HepG2 (cell line): ENCODE results near the gene TLR5. TPM values are rescaled to one million over a fixed set of nuclear protein-coding genes. Genes with fewer than 3 reads are reported as not detected.
A peak's percentile ranks its signal among the peaks of the same experiment; 100 is the strongest.

Experiments
- ATAD3A ChIP-seq: sonication (generic); formaldehyde crosslinking; IDR thresholded peaks from 2 replicates; pipeline ENCODE4 v1.4.0; 2020; ENCODE audit warnings: missing genetic modification reagents
- ATF1 ChIP-seq: IDR thresholded peaks from 2 replicates; pipeline ENCODE4 v1.6.1; 2016; ENCODE audit warnings: mild to moderate bottlenecking, control low read depth
- BRD4 ChIP-seq: sonication (generic); formaldehyde crosslinking; IDR thresholded peaks from 2 replicates; pipeline ENCODE4 v1.4.0; 2020; ENCODE audit warnings: missing genetic modification reagents
- DPF2 ChIP-seq: sonication (generic); formaldehyde crosslinking; IDR thresholded peaks from 2 replicates; pipeline ENCODE4 v1.4.0; 2020; ENCODE audit warnings: mild to moderate bottlenecking, low read depth, missing genetic modification reagents, borderline replicate concordance
- MXD4 ChIP-seq: IDR thresholded peaks from 2 replicates; pipeline ENCODE4 v1.6.1; 2016; ENCODE audit warnings: mild to moderate bottlenecking, missing biosample characterization, missing genetic modification reagents
- NFIC ChIP-seq: IDR thresholded peaks from 2 replicates; pipeline ENCODE4 v1.6.1; 2012; ENCODE audit warnings: mild to moderate bottlenecking, low read length, inconsistent platforms
- PHF20 ChIP-seq: sonication (generic); formaldehyde crosslinking; IDR thresholded peaks from 2 replicates; pipeline ENCODE4 v1.5.0; 2020; ENCODE audit warnings: mild to moderate bottlenecking, missing genetic modification reagents
- SALL2 ChIP-seq: sonication (generic); formaldehyde crosslinking; IDR thresholded peaks from 2 replicates; pipeline ENCODE4 v1.8.1; 2023; ENCODE audit warnings: mild to moderate bottlenecking, missing genetic modification reagents, inconsistent platforms
- YEATS2 ChIP-seq: sonication (generic); formaldehyde crosslinking; IDR thresholded peaks from 2 replicates; pipeline ENCODE4 v1.4.0; 2020; ENCODE audit warnings: missing genetic modification reagents, borderline replicate concordance
- YY1 ChIP-seq: IDR thresholded peaks from 2 replicates; pipeline ENCODE4 v1.6.1; 2011; ENCODE audit warnings: low read length, low read depth, moderate library complexity, mild to moderate bottlenecking; ENCODE audit not compliant: insufficient read depth, insufficient replicate concordance
- ZNF17 ChIP-seq: sonication (generic); formaldehyde crosslinking; IDR thresholded peaks from 2 replicates; pipeline ENCODE4 v1.5.0; 2020; ENCODE audit warnings: mild to moderate bottlenecking, missing genetic modification reagents
- ZNF337 ChIP-seq: sonication (generic); formaldehyde crosslinking; IDR thresholded peaks from 2 replicates; pipeline ENCODE4 v1.5.1; 2020; ENCODE audit warnings: missing genetic modification reagents, low read depth, mild to moderate bottlenecking, borderline replicate concordance
- ZNF441 ChIP-seq: sonication (generic); formaldehyde crosslinking; IDR thresholded peaks from 2 replicates; pipeline ENCODE4 v1.7.0; 2021; ENCODE audit warnings: missing genetic modification reagents, borderline replicate concordance
- ZNF616 ChIP-seq: sonication (generic); formaldehyde crosslinking; IDR thresholded peaks from 2 replicates; pipeline ENCODE4 v1.5.0; 2020; ENCODE audit warnings: low read depth, mild to moderate bottlenecking, missing genetic modification reagents
- ZNF883 ChIP-seq: sonication (generic); formaldehyde crosslinking; IDR thresholded peaks from 2 replicates; pipeline ENCODE4 v1.5.1; 2020; ENCODE audit warnings: mild to moderate bottlenecking, missing genetic modification reagents; ENCODE audit errors: not compliant biosample characterization
- ZSCAN20 ChIP-seq: sonication (generic); formaldehyde crosslinking; IDR thresholded peaks from 2 replicates; pipeline ENCODE4 v1.4.0; 2020; ENCODE audit warnings: missing genetic modification reagents, mild to moderate bottlenecking, borderline replicate concordance
- ZSCAN25 ChIP-seq: sonication (generic); formaldehyde crosslinking; IDR thresholded peaks from 2 replicates; pipeline ENCODE4 v1.8.0; 2022; ENCODE audit warnings: mild to moderate bottlenecking, missing genetic modification reagents
- polyA plus RNA-seq, 8 experiments: library from polyadenylated mRNA; depleted of rRNA in 3 of 8; stranded (reverse) in 7 of 8; unstranded in 1 of 8; fragments of >200 nt; fragmentation: Illumina TruSeq in 4 of 8; extraction: Trizol in 4 of 8; gene quantifications; 2 replicates each; pipeline versions ENCODE4 v1.2.1 to v1.2.3, GENCODE V29; 2011 to 2016; ENCODE audit warnings: low read depth in 4 of 8, missing spikeins in 1 of 8, mixed read lengths in 1 of 8; ENCODE audit not compliant: insufficient read depth in 1 of 8
- total RNA-seq, 5 experiments: library from RNA; depleted of rRNA; stranded (reverse); fragments of >200 nt; fragmentation: Illumina TruSeq; extraction: Trizol; gene quantifications; 2 replicates each; pipeline ENCODE4 v1.2.3, GENCODE V29; 2016; ENCODE audit warnings: low read depth in 1 of 5
- TF ChIP-seq, protein P1 (sequence below): IDR thresholded peaks from 2 replicates; pipeline ENCODE4 v1.6.1; 2016; ENCODE audit warnings: missing biosample characterization, missing genetic modification reagents, low read depth
- TF ChIP-seq, protein P2 (sequence below): sonication (generic); formaldehyde crosslinking; IDR thresholded peaks from 2 replicates; pipeline ENCODE4 v1.5.1; 2020; ENCODE audit warnings: mild to moderate bottlenecking, moderate library complexity, missing genetic modification reagents
- TF ChIP-seq, protein P3 (sequence below): sonication (generic); formaldehyde crosslinking; conservative IDR thresholded peaks from 2 replicates; pipeline ENCODE4 v1.4.0; 2020; ENCODE audit warnings: missing genetic modification reagents
- TF ChIP-seq, protein P4 (sequence below): sonication (generic); formaldehyde crosslinking; IDR thresholded peaks from 2 replicates; pipeline ENCODE4 v1.4.0; 2020; ENCODE audit warnings: missing genetic modification reagents
- TF ChIP-seq, protein P5 (sequence below): sonication (generic); formaldehyde crosslinking; IDR thresholded peaks from 2 replicates; pipeline ENCODE4 v1.4.0; 2020; ENCODE audit warnings: missing genetic modification reagents

TLR5 gene
- total and polyA plus RNA-seq, 2 of the 13 experiments (the other 11 are each of a cell fraction or from before 2014, with no cell fraction given) = not detected

DNA sequence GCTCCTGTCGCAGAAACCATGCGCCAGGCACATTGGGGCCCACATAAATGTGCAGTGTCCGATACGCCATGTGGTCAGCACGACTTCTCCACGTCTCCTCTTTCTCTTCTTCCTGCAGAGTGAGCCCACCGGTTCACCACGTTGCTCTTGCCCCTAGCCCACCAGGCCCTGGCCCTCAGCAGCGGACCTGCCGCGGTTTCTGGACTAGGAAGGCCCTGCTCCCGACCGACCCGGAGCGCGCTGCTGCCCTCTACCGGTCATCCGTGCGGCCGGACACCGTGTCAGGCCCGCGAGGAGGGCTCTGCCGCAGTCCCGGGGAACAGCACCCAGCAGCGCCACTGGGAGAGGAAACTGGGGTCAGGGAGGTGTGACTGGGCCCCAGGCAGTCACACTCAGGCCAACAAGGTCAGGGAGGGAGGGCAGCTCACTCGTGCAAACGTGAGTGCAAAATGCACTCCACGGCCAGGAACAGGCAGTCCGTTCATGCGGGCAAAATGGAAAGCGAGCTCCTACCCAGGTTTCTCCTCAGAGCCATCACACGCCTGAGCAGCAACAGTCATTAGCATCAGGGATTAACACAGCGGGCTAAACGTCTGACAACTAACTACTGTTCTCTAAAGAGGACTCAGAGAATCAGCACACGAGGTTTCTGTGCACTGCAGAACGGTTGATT is 13.7 kb downstream of the TLR5 start (continued):
- TF ChIP-seq, protein P1, sequence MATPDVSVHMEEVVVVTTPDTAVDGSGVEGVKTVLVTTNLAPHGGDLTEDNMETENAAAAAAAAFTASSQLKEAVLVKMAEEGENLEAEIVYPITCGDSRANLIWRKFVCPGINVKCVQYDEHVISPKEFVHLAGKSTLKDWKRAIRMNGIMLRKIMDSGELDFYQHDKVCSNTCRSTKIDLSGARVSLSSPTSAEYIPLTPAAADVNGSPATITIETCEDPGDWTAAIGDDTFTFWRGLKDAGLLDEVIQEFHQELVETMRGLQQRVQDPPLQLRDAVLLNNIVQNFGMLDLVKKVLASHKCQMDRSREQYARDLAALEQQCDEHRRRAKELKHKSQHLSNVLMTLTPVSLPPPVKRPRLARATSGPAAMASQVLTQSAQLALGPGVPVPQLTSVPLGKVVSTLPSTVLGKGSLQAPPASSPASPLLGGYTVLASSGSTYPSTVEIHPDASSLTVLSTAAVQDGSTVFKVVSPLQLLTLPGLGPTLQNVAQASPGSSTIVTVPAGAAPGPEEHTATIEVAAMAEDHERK = no peak
- TF ChIP-seq ZNF616 (no peak), ZNF883 (peak; percentile 61), ZNF337 (CRISPR knock-in tag) (no peak), BRD4 (CRISPR knock-in tag) (no peak), NFIC (no peak), SALL2 (CRISPR knock-in tag) (no peak), YY1 (no peak), YEATS2 (CRISPR knock-in tag) (no peak), ZNF17 (CRISPR knock-in tag) (no peak), ATF1 (CRISPR knock-in tag) (no peak), PHF20 (CRISPR knock-in tag) (peak; percentile 34; the same call in 1 of the 2 replicates), ZSCAN25 (CRISPR knock-in tag) (no peak), ZSCAN20 (CRISPR knock-in tag) (no peak), DPF2 (CRISPR knock-in tag) (no peak), MXD4 (no peak), ZNF441 (CRISPR knock-in tag) (no peak), ATAD3A (CRISPR knock-in tag) (no peak)
- TF ChIP-seq, protein P2, sequence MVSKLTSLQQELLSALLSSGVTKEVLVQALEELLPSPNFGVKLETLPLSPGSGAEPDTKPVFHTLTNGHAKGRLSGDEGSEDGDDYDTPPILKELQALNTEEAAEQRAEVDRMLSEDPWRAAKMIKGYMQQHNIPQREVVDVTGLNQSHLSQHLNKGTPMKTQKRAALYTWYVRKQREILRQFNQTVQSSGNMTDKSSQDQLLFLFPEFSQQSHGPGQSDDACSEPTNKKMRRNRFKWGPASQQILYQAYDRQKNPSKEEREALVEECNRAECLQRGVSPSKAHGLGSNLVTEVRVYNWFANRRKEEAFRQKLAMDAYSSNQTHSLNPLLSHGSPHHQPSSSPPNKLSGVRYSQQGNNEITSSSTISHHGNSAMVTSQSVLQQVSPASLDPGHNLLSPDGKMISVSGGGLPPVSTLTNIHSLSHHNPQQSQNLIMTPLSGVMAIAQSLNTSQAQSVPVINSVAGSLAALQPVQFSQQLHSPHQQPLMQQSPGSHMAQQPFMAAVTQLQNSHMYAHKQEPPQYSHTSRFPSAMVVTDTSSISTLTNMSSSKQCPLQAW (CRISPR knock-in tag) = no peak
- TF ChIP-seq, protein P3, sequence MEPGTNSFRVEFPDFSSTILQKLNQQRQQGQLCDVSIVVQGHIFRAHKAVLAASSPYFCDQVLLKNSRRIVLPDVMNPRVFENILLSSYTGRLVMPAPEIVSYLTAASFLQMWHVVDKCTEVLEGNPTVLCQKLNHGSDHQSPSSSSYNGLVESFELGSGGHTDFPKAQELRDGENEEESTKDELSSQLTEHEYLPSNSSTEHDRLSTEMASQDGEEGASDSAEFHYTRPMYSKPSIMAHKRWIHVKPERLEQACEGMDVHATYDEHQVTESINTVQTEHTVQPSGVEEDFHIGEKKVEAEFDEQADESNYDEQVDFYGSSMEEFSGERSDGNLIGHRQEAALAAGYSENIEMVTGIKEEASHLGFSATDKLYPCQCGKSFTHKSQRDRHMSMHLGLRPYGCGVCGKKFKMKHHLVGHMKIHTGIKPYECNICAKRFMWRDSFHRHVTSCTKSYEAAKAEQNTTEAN (CRISPR knock-in tag) = no peak
- TF ChIP-seq, protein P4, sequence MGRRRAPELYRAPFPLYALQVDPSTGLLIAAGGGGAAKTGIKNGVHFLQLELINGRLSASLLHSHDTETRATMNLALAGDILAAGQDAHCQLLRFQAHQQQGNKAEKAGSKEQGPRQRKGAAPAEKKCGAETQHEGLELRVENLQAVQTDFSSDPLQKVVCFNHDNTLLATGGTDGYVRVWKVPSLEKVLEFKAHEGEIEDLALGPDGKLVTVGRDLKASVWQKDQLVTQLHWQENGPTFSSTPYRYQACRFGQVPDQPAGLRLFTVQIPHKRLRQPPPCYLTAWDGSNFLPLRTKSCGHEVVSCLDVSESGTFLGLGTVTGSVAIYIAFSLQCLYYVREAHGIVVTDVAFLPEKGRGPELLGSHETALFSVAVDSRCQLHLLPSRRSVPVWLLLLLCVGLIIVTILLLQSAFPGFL (CRISPR knock-in tag) = no peak
- TF ChIP-seq, protein P5, sequence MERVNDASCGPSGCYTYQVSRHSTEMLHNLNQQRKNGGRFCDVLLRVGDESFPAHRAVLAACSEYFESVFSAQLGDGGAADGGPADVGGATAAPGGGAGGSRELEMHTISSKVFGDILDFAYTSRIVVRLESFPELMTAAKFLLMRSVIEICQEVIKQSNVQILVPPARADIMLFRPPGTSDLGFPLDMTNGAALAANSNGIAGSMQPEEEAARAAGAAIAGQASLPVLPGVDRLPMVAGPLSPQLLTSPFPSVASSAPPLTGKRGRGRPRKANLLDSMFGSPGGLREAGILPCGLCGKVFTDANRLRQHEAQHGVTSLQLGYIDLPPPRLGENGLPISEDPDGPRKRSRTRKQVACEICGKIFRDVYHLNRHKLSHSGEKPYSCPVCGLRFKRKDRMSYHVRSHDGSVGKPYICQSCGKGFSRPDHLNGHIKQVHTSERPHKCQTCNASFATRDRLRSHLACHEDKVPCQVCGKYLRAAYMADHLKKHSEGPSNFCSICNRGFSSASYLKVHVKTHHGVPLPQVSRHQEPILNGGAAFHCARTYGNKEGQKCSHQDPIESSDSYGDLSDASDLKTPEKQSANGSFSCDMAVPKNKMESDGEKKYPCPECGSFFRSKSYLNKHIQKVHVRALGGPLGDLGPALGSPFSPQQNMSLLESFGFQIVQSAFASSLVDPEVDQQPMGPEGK (CRISPR knock-in tag) = no peak
